GM18526 (cell line): ENCODE measurements around the gene ATG16L2.

ENCODE experiments used
- POLR2A ChIP-seq: IDR thresholded peaks from 3 replicates; pipeline ENCODE4 v1.6.1; 2011; ENCODE audit not compliant: insufficient read length; ENCODE audit errors: extremely low read depth

ATG16L2 gene

GRCh38 chr11:72840780-72841179, 26.6 kb downstream of the ATG16L2 start:
- no peak for TF ChIP-seq POLR2A

GRCh38 chr11:72841397-72841796, 27.2 kb downstream of the ATG16L2 start:
- TF ChIP-seq POLR2A, result no peak

GRCh38 chr11:72842126-72842525, 27.9 kb downstream of the ATG16L2 start:
- TF ChIP-seq POLR2A, result no peak

GRCh38 chr11:72842653-72843330, 28.6 kb downstream of the ATG16L2 start:
- no peak for TF ChIP-seq POLR2A

- TF ChIP-seq POLR2A, result no peak
Observed at GRCh38 chr11:72844356-72844755, 30.1 kb downstream of the ATG16L2 start.

DNA sequence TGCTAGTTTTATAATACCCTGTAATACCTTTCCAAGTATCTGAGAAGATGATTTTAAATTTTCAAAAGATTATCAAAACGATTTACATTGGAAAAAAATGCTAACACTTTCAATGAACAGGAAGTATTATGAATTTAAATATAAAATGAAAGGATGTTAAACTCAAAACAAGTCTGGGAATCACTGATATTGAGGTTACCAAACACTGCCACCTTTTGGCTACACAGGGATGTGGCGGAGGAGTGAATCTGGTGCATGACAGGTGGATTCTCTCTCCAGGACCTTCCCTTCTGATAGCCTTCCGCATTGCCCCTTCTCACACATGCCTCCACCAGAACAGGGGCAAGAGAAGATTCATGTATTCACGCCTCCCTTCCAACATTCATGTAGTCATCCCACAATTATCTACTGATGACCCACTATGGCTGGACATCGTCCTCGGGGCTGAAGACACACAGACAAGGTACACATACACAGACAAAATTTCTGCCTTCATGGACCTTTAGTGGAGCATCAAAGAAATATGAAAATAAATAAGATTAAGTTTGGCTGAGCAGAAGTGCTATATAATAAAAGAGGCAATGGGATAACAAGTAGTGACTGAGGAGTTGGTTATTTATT, 34.7 kb downstream of the ATG16L2 start:
- TF ChIP-seq POLR2A, result no peak

DNA sequence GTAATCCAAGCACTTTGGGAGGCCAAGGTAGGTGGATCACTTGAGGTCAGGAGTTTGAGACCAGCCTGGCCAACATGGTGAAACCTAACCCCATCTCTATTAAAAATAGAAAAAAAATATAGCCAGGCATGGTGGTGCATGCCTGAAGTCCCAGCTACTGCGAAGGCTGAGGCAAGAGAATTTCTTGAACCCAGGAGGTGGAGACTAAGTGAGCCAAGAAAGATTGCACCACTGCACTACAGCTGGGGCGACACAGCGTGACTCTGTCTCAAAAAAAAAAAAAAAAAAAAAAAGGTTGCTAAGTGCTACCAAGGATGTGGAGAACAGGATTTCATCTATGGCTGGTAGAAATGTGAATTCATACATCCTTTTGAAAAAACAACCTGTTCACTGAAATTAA, 36.6 kb downstream of the ATG16L2 start:
- no peak for TF ChIP-seq POLR2A

DNA sequence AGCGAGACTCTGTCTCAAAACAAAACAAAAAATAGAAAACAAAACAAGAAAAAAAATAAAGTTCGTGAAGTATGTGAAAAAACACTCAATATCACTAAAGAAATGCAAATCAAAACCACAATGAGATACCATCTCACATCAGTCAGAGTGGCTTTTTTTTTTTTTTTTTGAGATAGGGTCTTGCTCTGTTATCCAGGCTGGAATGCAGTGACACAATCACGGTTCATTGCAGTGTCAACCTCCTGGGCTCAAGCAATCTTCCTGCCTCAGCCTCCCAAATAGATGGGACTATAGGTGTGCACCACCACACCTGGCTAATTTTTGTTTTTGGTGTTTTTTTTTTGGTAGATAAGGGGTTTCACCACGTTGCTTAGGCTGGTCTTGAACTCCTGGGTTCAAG, 37.5 kb downstream of the ATG16L2 start:
- no peak for TF ChIP-seq POLR2A

- TF ChIP-seq POLR2A, result no peak
Observed at GRCh38 chr11:72856065-72856464, 41.9 kb downstream of the ATG16L2 start.

- no peak for TF ChIP-seq POLR2A
Observed at GRCh38 chr11:72856551-72857345, 42.5 kb downstream of the ATG16L2 start.

- TF ChIP-seq POLR2A, result no peak
Observed at GRCh38 chr11:72859126-72859525, 44.9 kb downstream of the ATG16L2 start.

DNA sequence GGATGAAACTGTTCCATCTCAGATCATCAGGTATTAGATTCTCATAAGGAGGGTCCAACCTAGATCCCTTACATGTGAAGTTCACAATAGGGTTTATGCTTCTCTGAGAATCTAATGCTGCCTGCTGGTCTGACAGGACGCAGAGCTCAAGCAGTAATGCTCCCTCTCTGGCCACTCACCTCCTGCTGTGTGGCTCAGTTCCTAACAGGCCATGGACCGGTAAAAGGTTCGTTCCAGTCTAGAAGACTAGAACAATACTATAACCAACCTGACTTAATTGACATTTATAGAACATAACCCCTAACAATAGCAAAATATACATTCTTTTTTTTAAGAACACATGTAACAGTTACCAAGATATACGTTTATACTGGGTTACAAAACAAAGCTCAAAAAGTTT, 45.8 kb downstream of the ATG16L2 start:
- TF ChIP-seq POLR2A, result no peak

- TF ChIP-seq POLR2A, result no peak
Observed at GRCh38 chr11:72860592-72860991, 46.4 kb downstream of the ATG16L2 start.

DNA sequence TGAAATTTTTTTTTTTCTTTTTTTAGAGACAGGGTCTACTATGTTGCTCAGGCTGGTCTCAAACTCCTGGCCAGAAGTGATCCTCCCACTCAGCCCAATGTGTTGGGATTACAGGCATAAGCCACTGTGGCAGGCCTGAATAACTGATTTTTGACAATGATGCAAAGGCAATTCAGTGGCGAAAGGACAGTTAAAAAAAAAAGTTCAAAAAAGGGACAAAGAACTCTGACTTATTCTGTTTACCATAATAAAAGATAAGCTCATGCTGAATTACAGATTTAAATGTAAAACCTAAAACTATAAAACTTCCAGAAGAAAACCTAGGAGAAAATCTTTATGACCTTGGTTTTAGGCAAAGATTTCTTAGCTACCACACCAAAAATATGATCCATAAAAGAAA, 48.9 kb downstream of the ATG16L2 start:
- TF ChIP-seq POLR2A, result no peak

DNA sequence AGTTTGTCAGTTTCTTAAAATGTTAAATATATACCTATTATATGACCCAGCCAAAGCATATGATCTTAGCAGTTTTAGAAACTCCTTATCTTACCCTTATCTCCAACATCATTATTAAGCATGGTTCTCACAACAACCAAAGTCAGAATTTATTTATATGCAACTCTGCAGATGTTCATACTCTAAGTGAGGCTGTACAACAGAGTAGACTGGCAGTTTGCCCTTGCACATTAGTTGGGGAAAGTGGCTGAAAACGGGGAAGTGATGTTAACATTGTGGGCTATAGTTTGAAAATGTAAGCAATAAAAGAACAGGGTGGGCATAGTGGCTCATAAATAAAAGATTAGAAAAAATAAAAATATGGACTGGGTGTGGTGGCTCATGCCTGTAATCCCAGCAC, 49.7 kb downstream of the ATG16L2 start:
- TF ChIP-seq POLR2A, result no peak
